Pons (tissue), 1 donor: ENCODE data around the gene TP53BP1.
A peak's percentile ranks its signal among the peaks of the same experiment; 100 is the strongest.
"Not testable (repeated sequence)": the region's sequence is repeated elsewhere in the genome, so short reads cannot be mapped to it uniquely, and the experiment has no call there.

Experiments used
- DNase-seq: peaks from one replicate; pipeline ENCODE4 v3.0.0-alpha.2; 2016; ENCODE audit warnings: low spot score

TP53BP1 gene

DNA sequence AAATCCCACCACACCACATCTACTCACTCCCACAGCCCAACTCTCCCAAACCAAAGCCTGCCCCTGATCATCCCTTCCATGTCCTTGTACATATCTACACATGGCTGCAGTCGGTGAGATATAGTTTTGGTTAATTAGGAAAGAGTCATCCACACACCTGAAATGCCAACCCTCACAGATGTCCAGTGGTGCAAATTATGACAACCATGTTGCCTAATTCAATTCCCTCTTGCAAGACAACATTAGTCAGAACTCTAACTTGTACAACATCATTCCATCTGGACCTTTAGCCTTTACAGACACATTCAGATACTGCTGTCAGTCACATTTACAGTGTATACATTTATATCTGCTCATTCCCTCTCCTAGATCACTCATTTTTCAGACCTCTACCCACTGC lies 80.9 kb downstream of the TP53BP1 start:
- no peak for DNase-seq

GRCh38 chr15:43410572-43411214 lies 82.3 kb downstream of the TP53BP1 start:
- no peak for DNase-seq

DNA sequence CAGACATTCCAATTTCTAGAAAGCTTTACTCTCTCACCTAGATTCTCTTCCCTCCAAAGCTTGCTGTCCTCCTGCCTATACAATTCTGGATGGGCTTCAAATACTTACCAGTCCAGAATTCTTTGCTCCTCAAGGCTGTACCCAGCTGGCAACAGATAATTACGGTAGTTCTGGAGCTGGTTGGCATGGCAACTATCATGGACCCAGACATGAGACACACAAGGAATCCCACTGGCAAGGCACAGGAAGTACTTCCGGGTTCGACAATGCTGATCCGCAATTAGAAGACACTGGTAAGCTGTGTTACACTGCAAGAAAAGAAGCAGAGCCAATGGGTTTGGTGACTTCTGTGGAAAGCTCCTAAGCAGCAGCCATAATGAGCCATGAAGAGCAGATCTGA lies 84.2 kb downstream of the TP53BP1 start:
- no peak for DNase-seq

GRCh38 chr15:43406808-43407207 lies 86.1 kb downstream of the TP53BP1 start:
- no peak for DNase-seq

DNA sequence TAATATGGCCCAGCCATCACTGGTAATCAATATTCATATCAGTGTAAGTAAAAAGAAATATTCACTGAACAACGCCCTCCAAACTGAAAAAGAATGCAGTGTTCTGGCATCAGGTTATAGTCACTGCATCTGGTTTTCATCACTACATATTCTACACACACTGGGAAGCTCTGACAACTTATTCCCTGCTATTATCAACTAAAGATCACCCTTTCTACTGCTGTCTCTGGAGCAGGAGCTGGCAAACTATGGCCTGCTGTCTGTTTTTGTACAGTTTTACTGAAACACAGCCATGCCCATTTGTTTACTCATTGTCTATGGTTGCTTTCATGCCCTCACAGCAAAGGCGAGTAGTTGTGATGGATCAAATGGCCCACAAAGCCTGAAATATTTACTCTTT lies 86.8 kb downstream of the TP53BP1 start:
- DNase-seq, result no peak

DNA sequence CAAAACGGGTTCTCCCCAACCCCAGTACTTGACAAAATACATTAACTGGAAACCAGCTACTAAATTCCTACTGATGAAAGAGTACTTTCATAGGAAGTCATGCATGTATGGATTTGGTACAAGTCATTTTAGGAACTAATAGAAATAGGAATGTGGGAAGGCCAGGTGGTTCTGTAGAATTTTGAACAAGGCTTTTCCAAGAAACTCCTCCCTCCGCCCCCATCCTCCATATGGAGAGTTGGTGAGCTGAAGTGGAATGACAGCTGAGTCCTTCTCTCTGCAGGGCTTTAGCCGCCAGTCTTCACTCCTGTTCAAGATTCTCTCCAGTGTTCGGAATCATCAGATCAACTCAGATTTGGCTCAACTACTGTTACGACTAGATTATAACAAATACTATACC lies 88.8 kb downstream of the TP53BP1 start:
- DNase-seq, result no peak

DNA sequence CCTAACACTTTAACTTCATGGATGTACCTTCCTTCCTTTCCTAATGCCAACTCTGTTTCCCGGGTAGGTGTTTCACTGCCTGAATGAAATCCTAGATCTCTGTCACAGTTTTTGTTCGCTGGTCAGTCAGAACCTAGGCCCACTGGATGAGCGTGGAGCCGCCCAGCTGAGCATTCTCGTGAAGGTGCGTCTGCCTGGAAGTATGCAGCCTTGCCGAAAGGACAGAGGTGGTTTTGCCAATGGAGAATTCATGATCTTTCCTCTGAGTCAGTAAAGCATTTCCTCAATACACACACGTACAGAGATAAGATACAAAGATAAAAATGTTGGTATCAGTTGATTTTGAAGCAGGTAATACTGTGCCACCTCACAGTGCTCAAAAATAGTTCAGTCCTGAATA lies 89.3 kb downstream of the TP53BP1 start:
- DNase-seq, result no peak

DNA sequence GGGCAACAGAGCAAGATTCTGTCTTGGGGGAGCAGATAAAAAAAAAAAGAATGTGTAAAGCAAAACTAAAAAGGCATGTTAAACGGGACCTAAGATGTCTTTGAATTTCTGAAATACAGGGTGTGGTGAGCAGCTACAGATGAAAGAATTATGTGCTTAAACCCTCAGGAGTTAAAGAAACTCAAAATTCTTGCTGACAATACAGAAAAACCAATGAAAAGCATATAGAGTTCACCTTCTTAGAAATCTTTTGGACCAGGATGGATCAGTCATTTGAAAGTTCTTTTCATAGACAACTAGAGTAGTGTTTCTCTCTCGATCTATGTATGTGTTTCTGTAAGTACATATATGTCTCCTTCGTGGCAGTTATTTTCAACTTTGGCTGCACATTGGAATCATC lies 90.7 kb downstream of the TP53BP1 start:
- DNase-seq, result no peak

- DNase-seq, result not testable (repeated sequence)
Observed at GRCh38 chr15:43393592-43393991, 99.4 kb downstream of the TP53BP1 start.

DNA sequence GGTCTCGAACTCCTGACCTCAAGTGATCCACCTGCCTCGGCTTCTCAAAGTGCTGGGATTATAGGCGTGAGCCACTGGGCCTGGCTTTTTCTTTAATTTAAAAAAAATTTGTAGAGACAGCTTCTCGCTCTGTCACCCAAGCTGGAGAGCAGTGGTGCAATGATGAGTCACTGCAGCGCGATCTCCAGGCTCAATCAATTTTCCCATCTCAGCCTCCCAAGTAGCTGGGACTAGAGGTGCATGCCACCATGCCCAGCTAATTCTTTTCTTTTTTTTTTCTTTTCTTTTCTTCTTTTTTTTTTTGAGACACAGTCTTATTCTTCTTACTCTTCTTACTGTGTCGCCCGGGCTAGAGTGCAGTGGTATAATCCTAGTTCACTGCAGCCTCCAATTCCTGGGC lies 102.2 kb downstream of the TP53BP1 start:
- no peak for DNase-seq

DNA sequence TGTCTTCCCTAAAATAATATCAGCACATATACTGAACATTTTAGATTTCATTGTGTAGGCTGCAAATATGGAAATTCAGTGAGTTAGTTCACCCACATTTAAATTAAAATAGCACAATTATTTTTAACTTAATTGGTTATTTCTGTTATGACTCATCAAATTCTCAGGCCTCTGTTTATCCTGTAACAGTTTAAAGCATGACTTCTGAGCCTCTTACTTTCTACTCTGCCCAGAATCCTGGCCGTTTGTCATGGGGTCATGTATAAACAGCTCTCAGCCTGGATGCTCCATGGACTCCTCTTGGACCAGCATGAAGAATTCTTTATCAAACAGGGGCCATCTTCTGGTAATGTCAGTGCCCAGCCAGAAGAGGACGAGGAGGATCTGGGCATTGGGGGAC lies 109.9 kb downstream of the TP53BP1 start:
- DNase-seq, result no peak

- no peak for DNase-seq
Observed at GRCh38 chr15:43382310-43382709, 110.6 kb downstream of the TP53BP1 start.

- no peak for DNase-seq
Observed at GRCh38 chr15:43378601-43379000, 114.4 kb downstream of the TP53BP1 start.

GRCh38 chr15:43376017-43376705 lies 116.8 kb downstream of the TP53BP1 start:
- no peak for DNase-seq

DNA sequence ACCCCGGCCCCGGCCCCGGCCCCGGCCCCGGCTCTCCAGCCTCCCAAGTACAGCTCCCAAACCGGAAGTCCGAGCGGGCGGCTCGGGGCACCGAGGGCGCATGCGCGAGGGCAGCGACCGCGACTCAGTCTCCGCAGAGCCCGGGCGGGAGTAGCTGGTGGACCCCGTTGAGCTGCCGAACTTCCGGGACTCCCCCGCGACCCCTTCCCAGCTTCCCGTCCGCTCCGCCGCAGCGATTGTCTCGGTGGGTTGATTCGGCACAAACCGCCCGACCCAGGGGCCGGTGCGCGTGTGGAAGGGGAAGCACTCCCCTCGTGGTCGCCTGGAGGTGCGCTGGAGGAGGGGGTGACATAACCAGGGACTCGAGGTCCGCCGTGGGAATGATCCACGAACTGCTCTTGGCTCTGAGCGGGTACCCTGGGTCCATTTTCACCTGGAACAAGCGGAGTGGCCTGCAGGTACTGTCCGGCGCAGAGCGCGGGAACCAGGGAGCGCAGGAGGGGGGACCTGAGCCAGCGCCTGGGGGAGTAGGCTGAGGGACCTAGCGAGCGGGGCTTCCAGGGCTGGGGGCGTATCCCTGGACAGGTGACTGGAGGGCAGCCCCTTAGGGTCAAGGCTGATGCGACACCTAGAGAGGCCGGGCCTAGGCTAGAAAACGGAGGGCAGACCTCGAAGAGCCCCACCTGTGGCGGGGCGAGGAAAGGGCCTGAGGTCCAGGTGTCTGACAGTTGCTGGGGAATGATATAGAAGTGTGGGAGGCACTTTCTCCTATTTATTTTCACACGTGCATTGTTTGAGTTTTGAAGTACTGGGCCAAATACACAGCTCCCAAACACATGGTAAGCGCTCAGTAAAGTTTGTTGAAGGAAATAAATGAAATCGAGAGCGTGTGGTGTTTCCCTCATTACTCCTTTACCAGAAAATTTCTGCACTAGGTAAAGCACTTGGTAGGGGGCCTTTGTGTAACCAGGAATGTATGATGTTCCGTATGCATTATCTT lies 121.7 kb downstream of the TP53BP1 start, which contains the start of the genes TUBGCP4 and ZSCAN29:
Gene TUBGCP4, plus strand, starts transcription at position 127 of the 1,000 bp plus-strand sequence. Its CDS starts 254 bp downstream, at position 381.
Gene ZSCAN29, minus strand, starts transcription at position 69 of the 1,000 bp plus-strand sequence. CDS start 1,130 bp downstream, outside the sequence.
- DNase-seq, result peak; percentile 70

DNA sequence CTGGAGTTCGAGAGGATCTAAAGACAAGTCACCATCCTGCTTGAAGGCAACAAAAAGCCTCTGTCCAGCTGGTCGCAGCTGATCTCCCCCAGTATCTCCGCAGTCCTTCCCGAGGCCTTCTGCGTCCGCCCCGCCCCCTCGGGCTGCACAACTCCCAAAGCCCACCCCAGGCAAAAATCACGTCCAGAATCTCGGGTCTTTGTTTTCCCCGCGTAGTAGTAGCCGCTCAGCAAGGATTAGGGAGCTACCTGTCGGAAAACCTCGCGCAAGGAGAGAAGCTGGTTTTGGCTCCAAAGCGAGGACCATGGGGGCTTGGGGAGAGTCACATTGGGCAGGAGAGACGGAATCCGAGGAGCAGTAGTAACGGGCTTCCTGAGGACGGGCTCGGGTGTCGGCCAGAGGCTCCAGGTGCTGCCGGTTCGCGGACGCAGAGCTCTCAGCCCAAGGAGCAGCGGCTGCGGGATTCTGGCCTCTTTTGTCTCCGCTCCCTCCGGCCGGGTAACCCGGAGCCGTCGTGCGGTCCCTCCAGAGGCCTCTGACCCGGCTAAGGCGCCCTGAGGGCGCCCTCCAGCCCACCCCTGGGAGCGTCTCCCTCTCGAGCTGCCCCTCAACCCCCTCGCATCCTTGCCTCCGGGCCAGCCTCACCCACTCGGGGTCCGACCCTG lies 122.5 kb downstream of the TP53BP1 start:
- DNase-seq, result peak; percentile 12

- DNase-seq, result no peak
Observed at GRCh38 chr15:43361313-43361903, 131.5 kb downstream of the TP53BP1 start.

GRCh38 chr15:43360821-43361220 lies 132.1 kb downstream of the TP53BP1 start:
- no peak for DNase-seq
